Stimulated activated memory B cell treated with anti-CD40 and anti-IgM and Interleukin-4, amounts not matched to agents 10 μg/mL and 1 μg/mL and 100 μg/mL, for 72 hours (primary cell): ENCODE measurements around the gene TRAK1.
A peak's percentile ranks its signal among the peaks of the same experiment; 100 is the strongest.

ENCODE experiments used
- ATAC-seq: fragments of 150-1000 bp; cut with Tn5 transposase; 2 replicates; pipeline ENCODE4 v1.10.0; 2021
- H3K27ac Mint-ChIP-seq: one replicate; pipeline ENCODE4 v1.8.0; 2022; ENCODE audit warnings: mild to moderate bottlenecking, mixed read lengths
- H3K27me3 Mint-ChIP-seq: one replicate; pipeline ENCODE4 v1.8.0; 2022; ENCODE audit warnings: mixed read lengths
- H3K36me3 Mint-ChIP-seq: one replicate; pipeline ENCODE4 v1.8.0; 2022; ENCODE audit warnings: mixed read lengths
- H3K4me1 Mint-ChIP-seq: one replicate; pipeline ENCODE4 v1.8.0; 2022; ENCODE audit warnings: mixed read lengths
- H3K4me3 Mint-ChIP-seq: one replicate; pipeline ENCODE4 v1.8.0; 2022; ENCODE audit warnings: mild to moderate bottlenecking, moderate library complexity, mixed read lengths
- H3K9me3 Mint-ChIP-seq: one replicate; pipeline ENCODE4 v1.8.0; 2022; ENCODE audit warnings: mixed read lengths

TRAK1 gene

DNA sequence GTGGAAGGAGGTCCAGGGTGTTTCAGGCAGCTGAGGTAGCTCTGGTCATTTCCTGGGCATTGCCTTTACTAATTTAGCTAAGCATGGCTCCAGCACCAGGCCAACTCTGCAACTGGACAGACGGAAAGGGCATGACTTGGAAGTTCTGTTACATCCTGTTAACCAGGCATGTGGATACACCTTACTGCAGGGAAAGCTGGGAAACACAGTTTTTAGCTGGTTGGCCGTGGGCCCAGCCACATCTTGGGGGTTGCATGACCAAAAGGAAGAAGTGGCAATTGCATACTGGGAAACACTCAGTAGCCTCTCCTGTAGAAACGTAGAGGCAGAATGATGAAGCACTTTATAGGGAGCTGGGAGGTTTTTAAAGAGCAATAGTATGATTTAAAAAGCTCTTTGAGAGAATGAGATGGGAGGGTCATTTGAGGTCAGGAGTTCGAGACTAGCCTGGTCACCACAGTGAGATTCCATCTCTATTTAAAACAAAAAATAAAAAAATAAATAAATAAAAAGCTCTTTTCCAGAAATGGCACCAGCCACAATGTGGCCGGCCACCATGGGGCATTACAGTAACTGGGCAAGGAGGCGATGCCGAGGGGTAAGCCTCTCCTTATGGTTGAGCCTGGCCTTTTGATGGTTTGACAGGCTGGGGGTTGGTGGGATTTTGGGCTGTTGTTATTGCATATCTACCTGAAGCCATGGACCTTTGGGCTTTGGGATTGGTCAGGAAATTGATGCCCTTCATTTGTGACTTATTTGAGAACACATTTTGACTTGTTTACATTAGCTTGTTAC, 28.6 kb downstream of the TRAK1 start:
- Mint-ChIP-seq H3K4me1 (peaks cover 88% of the 10 kb centered on the region), H3K9me3 (no peaks in the 10 kb centered on the region), H3K4me3 (no peak overlapping the region), H3K27me3 (no peaks in the 10 kb centered on the region), H3K27ac (peak overlapping the region; percentile 70), H3K36me3 (peaks cover 29% of the 10 kb centered on the region)
- no peak for ATAC-seq

- H3K4me3 Mint-ChIP-seq = no peak overlapping the region
- peak overlapping the region; percentile 70 for H3K27ac Mint-ChIP-seq
Observed at GRCh38 chr3:42120866-42121265, 29.7 kb downstream of the TRAK1 start.

GRCh38 chr3:42122261-42123011, 31.3 kb downstream of the TRAK1 start:
- H3K4me3 Mint-ChIP-seq = no peak overlapping the region
- ATAC-seq = peak; percentile 54
- H3K27me3 Mint-ChIP-seq = no peaks in the 10 kb centered on the region
- peak overlapping the region; percentile 87 for H3K27ac Mint-ChIP-seq
- H3K4me1 Mint-ChIP-seq = peaks cover 75% of the 10 kb centered on the region
- H3K9me3 Mint-ChIP-seq = no peaks in the 10 kb centered on the region
- peaks cover 42% of the 10 kb centered on the region for H3K36me3 Mint-ChIP-seq

More at GRCh38 chr3:42120866-42121265, 29.7 kb downstream of the TRAK1 start:
- H3K9me3 Mint-ChIP-seq = no peaks in the 10 kb centered on the region
- H3K27me3 Mint-ChIP-seq = no peaks in the 10 kb centered on the region
- peaks cover 80% of the 10 kb centered on the region for H3K4me1 Mint-ChIP-seq
- no peak for ATAC-seq
- peaks cover 40% of the 10 kb centered on the region for H3K36me3 Mint-ChIP-seq

- Mint-ChIP-seq H3K9me3 (no peaks in the 10 kb centered on the region), H3K4me3 (peak overlapping the region; percentile 45), H3K4me1 (peaks cover 79% of the 10 kb centered on the region), H3K27me3 (no peaks in the 10 kb centered on the region), H3K36me3 (peaks cover 44% of the 10 kb centered on the region), H3K27ac (peak overlapping the region; percentile 87)
- peak; percentile 75 for ATAC-seq
Observed at GRCh38 chr3:42123012-42123581, 31.9 kb downstream of the TRAK1 start.

GRCh38 chr3:42123824-42124658, 32.9 kb downstream of the TRAK1 start:
- Mint-ChIP-seq H3K27me3 (no peaks in the 10 kb centered on the region), H3K4me3 (no peak overlapping the region), H3K27ac (peak overlapping the region; percentile 87), H3K36me3 (peaks cover 46% of the 10 kb centered on the region), H3K9me3 (no peaks in the 10 kb centered on the region), H3K4me1 (peaks cover 80% of the 10 kb centered on the region)
- no peak for ATAC-seq

GRCh38 chr3:42127226-42127625, 36.1 kb downstream of the TRAK1 start:
- Mint-ChIP-seq H3K27me3 (no peaks in the 10 kb centered on the region), H3K9me3 (no peaks in the 10 kb centered on the region), H3K36me3 (peaks cover 49% of the 10 kb centered on the region), H3K27ac (no peak overlapping the region), H3K4me3 (no peak overlapping the region), H3K4me1 (peaks cover 65% of the 10 kb centered on the region)
- ATAC-seq = peak; percentile 59

DNA sequence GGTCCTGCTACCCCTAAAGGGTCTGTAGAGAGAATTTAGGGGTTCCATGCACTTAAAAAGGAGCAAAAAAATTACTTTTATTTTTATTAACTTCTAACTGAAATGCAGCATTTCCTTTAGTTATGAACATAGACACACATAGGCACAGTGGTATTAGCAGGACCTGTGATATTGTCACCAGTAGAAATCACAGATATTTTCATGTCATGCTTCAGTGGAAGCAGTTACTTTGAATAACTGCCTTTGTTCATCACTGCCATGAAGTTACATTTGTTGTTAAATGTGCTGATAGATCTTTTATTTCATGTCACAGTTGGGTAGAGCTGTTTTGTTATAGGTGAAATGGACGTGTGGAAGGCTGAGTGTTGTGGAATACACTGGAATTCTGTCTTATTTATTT, 37.4 kb downstream of the TRAK1 start:
- Mint-ChIP-seq H3K9me3 (no peaks in the 10 kb centered on the region), H3K27ac (peak overlapping the region; percentile 25), H3K4me3 (no peak overlapping the region), H3K27me3 (no peaks in the 10 kb centered on the region), H3K36me3 (peaks cover 58% of the 10 kb centered on the region), H3K4me1 (peaks cover 63% of the 10 kb centered on the region)
- no peak for ATAC-seq

DNA sequence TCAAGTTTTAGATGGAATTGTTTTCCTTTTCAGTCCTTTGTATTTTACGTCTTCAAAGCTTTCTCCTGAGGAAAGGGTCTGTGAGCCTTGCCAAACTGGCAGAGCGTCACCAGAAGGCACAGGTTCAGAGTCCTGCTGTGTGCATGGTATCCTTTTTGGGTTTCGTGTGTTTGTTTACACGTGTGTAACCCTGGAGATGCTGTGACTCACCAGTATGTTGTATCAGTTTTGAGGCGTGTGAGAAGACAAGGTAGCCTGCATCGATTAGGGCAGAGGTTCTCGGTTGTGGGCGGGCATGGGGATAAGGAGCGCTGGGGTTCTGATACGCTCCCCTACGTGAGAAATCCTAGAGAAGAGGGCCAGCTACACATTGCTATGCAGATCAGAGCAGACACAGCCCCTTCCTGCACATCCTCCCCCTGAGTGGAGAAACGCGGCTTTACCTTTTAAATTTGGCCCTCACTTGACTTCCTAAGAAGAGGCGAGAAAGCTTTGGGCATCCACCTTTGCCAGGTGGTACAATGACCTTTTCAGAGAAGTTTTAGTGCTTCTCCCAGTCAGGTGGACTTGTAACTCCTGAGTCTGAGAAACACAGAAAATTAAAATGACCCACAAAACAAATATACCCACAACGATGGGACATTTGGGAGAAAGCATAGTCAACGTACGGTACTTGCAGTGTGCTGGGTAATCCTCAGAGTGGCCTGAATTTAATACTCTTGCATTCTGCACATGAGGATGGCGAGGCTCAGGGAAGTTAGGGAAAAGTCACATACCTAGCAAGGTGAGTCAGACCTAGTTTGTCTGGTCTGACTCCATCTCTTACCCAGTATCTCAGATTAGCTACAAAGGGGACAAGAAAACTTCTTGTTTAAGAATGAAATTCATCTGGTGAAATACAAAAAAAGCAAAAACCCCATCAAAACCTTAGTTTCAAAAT, 38.1 kb downstream of the TRAK1 start:
- H3K27me3 Mint-ChIP-seq = no peaks in the 10 kb centered on the region
- peak overlapping the region; percentile 25 for H3K27ac Mint-ChIP-seq
- ATAC-seq = no peak
- peaks cover 59% of the 10 kb centered on the region for H3K36me3 Mint-ChIP-seq
- no peaks in the 10 kb centered on the region for H3K9me3 Mint-ChIP-seq
- H3K4me1 Mint-ChIP-seq = peaks cover 60% of the 10 kb centered on the region
- no peak overlapping the region for H3K4me3 Mint-ChIP-seq

DNA sequence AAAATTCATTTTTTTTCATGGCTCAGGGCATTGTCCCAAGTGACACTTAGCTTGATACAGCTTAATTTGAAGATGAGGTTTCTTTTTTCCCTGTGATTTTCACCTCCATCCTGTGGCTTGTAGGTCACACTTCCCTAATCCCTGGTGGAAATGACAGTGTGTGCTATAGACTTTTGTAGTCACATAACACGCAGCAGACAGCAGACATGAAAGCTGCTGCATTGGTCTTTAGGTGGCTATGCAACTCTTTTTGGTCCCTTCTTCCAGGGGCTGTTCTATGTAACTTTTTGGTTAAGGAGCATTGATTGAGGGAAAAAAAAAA, 38.8 kb downstream of the TRAK1 start:
- H3K27ac Mint-ChIP-seq = peak overlapping the region; percentile 25
- ATAC-seq = no peak
- no peak overlapping the region for H3K4me3 Mint-ChIP-seq
- peaks cover 55% of the 10 kb centered on the region for H3K36me3 Mint-ChIP-seq
- H3K9me3 Mint-ChIP-seq = no peaks in the 10 kb centered on the region
- H3K4me1 Mint-ChIP-seq = peaks cover 59% of the 10 kb centered on the region
- no peaks in the 10 kb centered on the region for H3K27me3 Mint-ChIP-seq

GRCh38 chr3:42130329-42131070, 39.3 kb downstream of the TRAK1 start:
- H3K9me3 Mint-ChIP-seq = no peaks in the 10 kb centered on the region
- H3K4me3 Mint-ChIP-seq = no peak overlapping the region
- H3K36me3 Mint-ChIP-seq = peaks cover 55% of the 10 kb centered on the region
- peaks cover 63% of the 10 kb centered on the region for H3K4me1 Mint-ChIP-seq
- ATAC-seq = no peak
- peak overlapping the region; percentile 25 for H3K27ac Mint-ChIP-seq
- H3K27me3 Mint-ChIP-seq = no peaks in the 10 kb centered on the region

GRCh38 chr3:42133500-42134298, 42.5 kb downstream of the TRAK1 start:
- ATAC-seq = no peak
- Mint-ChIP-seq H3K9me3 (no peaks in the 10 kb centered on the region), H3K4me1 (peaks cover 47% of the 10 kb centered on the region), H3K27me3 (no peaks in the 10 kb centered on the region), H3K36me3 (peaks cover 47% of the 10 kb centered on the region), H3K4me3 (no peak overlapping the region), H3K27ac (no peak overlapping the region)

DNA sequence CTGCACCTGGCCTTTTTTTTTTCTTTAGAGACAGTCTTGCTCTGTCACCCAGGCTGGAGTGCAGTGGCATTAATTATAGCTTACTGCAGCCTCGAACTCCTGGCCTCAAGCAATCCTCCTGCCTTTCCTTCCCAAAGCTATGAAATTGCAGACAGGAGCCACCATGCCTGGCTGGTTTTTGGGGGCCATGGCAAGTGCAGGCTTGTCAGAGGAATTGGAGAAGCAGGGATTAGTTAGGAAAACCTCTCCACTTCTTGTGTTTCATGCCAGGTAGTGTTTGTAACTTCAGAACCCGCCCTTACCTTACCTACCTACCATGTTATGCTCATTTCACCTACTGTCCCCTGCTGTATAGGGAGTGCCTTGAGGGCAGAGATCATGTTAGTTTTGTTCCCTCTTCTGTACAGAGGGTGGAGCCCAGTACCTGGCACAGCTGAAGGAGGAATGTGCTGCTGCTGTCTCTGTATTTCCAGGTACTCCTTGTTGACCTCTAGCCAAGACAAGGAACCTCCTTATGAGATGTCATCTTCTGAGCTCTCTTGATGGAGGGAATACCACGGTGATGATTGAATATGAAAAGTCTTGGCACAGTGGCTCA, 43.8 kb downstream of the TRAK1 start:
- Mint-ChIP-seq H3K36me3 (peaks cover 41% of the 10 kb centered on the region), H3K4me3 (no peak overlapping the region), H3K9me3 (no peaks in the 10 kb centered on the region), H3K27ac (no peak overlapping the region), H3K27me3 (no peaks in the 10 kb centered on the region), H3K4me1 (peaks cover 38% of the 10 kb centered on the region)
- ATAC-seq = no peak
